DND-41 (cell line): Measurements from ENCODE around the gene RCOR1.

Source experiments
- ATAC-seq: fragments of 200-7000 bp; cut with Tn5 transposase; 3 replicates; pipeline ENCODE4 v1.9.1; 2021; ENCODE audit warnings: low read depth; ENCODE audit not compliant: insufficient read depth
- DNase-seq: peaks from one replicate; pipeline ENCODE4 v3.0.0-alpha.2; 2020
- H2AFZ ChIP-seq: 2 replicates; pipeline ENCODE4 v1.6.0; 2012; ENCODE audit warnings: low read depth, low read length
- H3K27ac ChIP-seq: 2 replicates; pipeline ENCODE4 v1.5.1; 2012; ENCODE audit warnings: low read length, inconsistent platforms
- H3K27me3 ChIP-seq: fragments of 200-600 bp; sonication (generic); 2 replicates; pipeline ENCODE4 v1.6.0; 2012; ENCODE audit warnings: low read length, mild to moderate bottlenecking, inconsistent platforms; ENCODE audit not compliant: insufficient read depth, poor library complexity
- H3K36me3 ChIP-seq: 2 replicates; pipeline ENCODE4 v1.5.1; 2012; ENCODE audit warnings: low read length, inconsistent platforms; ENCODE audit not compliant: insufficient read depth
- H3K4me1 ChIP-seq: 2 replicates; pipeline ENCODE4 v1.5.1; 2012; ENCODE audit warnings: mild to moderate bottlenecking, low read length; ENCODE audit not compliant: insufficient read depth
- H3K4me2 ChIP-seq: 2 replicates; pipeline ENCODE4 v1.6.0; 2012; ENCODE audit warnings: mild to moderate bottlenecking, moderate library complexity, low read length, inconsistent platforms; ENCODE audit not compliant: insufficient read depth
- H3K4me3 ChIP-seq, 2 experiments: fragments of 200-600 bp in 1 of 2; shearing (Covaris generic) in 1 of 2; 2 replicates each; pipeline ENCODE4 v1.5.1; 2012 to 2016; ENCODE audit warnings: inconsistent platforms in 2 of 2, low read length in 2 of 2, mild to moderate bottlenecking in 2 of 2, low read depth in 1 of 2, moderate library complexity in 1 of 2
- H3K79me2 ChIP-seq: 2 replicates; pipeline ENCODE4 v1.6.0; 2012; ENCODE audit warnings: low read length, inconsistent platforms; ENCODE audit not compliant: insufficient read depth
- H3K9ac ChIP-seq: 2 replicates; pipeline ENCODE4 v1.6.0; 2012; ENCODE audit warnings: low read depth, mild to moderate bottlenecking, inconsistent platforms, low read length, moderate library complexity
- H3K9me3 ChIP-seq: 2 replicates; pipeline ENCODE4 v1.5.1; 2012; ENCODE audit warnings: low read length, moderate library complexity, mild to moderate bottlenecking, inconsistent platforms; ENCODE audit not compliant: insufficient read depth, severe bottlenecking
- H4K20me1 ChIP-seq: 2 replicates; pipeline ENCODE4 v1.6.0; 2012; ENCODE audit warnings: low read length; ENCODE audit not compliant: insufficient read depth
- EZH2 ChIP-seq: IDR thresholded peaks from 3 replicates; pipeline ENCODE4 v1.6.1; 2012; ENCODE audit warnings: borderline replicate concordance, low read depth, mild to moderate bottlenecking, moderate library complexity, low read length, inconsistent platforms; ENCODE audit not compliant: severe bottlenecking
- TF ChIP-seq, protein P1 (sequence below): IDR thresholded peaks from 2 replicates; pipeline ENCODE4 v1.5.1; 2012; ENCODE audit warnings: borderline replicate concordance, low read length, moderate library complexity, mild to moderate bottlenecking; ENCODE audit not compliant: poor library complexity, severe bottlenecking; ENCODE audit errors: extremely low read depth

RCOR1 gene

DNA sequence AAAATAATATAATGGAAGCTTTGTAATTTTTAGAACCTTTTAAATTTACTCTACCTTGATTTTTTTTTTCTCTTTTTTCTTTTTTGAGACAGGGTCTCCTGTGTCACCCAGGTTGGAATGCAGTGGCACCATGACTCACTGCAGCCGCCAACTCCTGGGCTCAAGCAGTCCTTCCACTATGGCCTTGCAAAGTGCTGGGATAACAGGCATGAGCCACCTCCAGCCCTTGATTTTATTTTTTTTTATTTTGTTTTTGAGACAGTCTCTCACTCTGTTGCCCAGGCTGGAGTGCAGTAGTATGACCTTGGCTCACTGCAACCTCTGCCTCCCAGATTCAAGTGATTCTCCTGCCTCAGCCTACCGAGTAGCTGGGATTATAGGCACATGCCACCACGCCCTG, 119.5 kb downstream of the RCOR1 start:
- Histone ChIP-seq H3K4me1 (peaks cover 7% of the 10 kb centered on the region), H3K27ac (no peak overlapping the region), H3K4me3 (no peak overlapping the region), H3K9ac (no peak overlapping the region), H3K4me2 (no peak overlapping the region), H2AFZ (no peak overlapping the region), H3K9me3 (no peaks in the 10 kb centered on the region), H4K20me1 (no peaks in the 10 kb centered on the region), H3K36me3 (peaks cover 52% of the 10 kb centered on the region), H3K79me2 (no peaks in the 10 kb centered on the region), H3K27me3 (no peaks in the 10 kb centered on the region)
- ATAC-seq (no peak), DNase-seq (no peak)
- TF ChIP-seq, protein P1, sequence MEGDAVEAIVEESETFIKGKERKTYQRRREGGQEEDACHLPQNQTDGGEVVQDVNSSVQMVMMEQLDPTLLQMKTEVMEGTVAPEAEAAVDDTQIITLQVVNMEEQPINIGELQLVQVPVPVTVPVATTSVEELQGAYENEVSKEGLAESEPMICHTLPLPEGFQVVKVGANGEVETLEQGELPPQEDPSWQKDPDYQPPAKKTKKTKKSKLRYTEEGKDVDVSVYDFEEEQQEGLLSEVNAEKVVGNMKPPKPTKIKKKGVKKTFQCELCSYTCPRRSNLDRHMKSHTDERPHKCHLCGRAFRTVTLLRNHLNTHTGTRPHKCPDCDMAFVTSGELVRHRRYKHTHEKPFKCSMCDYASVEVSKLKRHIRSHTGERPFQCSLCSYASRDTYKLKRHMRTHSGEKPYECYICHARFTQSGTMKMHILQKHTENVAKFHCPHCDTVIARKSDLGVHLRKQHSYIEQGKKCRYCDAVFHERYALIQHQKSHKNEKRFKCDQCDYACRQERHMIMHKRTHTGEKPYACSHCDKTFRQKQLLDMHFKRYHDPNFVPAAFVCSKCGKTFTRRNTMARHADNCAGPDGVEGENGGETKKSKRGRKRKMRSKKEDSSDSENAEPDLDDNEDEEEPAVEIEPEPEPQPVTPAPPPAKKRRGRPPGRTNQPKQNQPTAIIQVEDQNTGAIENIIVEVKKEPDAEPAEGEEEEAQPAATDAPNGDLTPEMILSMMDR, result no peak
- TF ChIP-seq EZH2, result no peak

DNA sequence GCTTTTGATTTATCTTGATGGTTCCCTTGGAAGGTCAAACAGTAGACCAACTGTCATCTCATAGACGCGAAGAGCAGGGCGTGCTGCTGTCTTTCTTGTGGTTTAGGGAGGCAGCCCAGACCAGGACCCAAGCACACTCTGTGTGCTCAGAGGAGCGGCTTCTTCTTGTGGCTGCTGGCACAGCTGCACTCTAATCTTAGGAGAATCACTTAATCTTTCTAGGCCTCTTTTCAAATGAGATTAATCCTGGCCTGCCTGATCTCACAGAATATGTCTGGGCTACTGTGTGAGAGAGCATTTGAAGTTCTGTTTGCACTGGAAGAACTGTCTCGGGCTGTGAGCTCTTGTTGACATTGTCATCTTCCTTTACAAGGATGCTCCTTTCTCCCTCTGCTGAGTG, 124.8 kb downstream of the RCOR1 start:
- H3K79me2 ChIP-seq, result peaks cover 9% of the 10 kb centered on the region
- no peak overlapping the region for H3K4me3 ChIP-seq
- no peaks in the 10 kb centered on the region for H3K9me3 ChIP-seq
- peaks cover 29% of the 10 kb centered on the region for H3K4me1 ChIP-seq
- peak overlapping the region; percentile 83 for H3K27ac ChIP-seq
- H2AFZ ChIP-seq, result no peak overlapping the region
- ATAC-seq, result peak; percentile 99
- 0 out of 2 replicates have a peak, but pooled peaks cover 2% of the 10 kb centered on the region for H4K20me1 ChIP-seq
- peaks cover 42% of the 10 kb centered on the region for H3K36me3 ChIP-seq
- H3K27me3 ChIP-seq, result no peaks in the 10 kb centered on the region
- peak overlapping the region; percentile 37 for H3K9ac ChIP-seq
- H3K4me2 ChIP-seq, result peak overlapping the region; percentile 47
- TF ChIP-seq, protein P1, result no peak
- TF ChIP-seq EZH2, result no peak
- peak; percentile 86 for DNase-seq

DNA sequence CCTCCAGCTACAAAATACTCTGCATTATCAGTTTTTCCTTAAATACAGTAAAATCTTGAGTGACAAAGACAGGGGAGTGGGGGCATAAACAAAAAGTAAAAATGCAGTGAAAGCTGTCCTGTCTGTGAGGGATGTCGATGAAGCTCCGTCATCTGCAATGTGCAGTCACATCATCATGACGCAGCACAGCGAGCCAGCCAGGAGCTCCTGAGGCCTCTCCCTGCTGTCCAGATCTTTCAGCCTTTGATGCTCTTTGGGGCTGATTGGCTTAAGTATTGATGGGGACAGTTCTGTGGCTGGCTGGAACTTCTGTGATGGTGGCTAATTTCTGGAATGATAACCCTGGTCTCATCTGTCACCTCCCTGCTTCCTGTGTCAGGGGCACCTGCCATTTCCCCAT, 130.2 kb downstream of the RCOR1 start:
- H3K27ac ChIP-seq, result no peak overlapping the region
- no peak overlapping the region for H2AFZ ChIP-seq
- 0 out of 2 replicates have a peak, but pooled peaks cover 2% of the 10 kb centered on the region for H4K20me1 ChIP-seq
- H3K36me3 ChIP-seq, result peaks cover 81% of the 10 kb centered on the region
- no peak overlapping the region for H3K4me3 ChIP-seq
- peaks cover 15% of the 10 kb centered on the region for H3K4me1 ChIP-seq
- H3K4me2 ChIP-seq, result no peak overlapping the region
- no peak overlapping the region for H3K9ac ChIP-seq
- DNase-seq, result no peak
- ATAC-seq, result no peak
- TF ChIP-seq, protein P1, result no peak
- no peak for TF ChIP-seq EZH2
- H3K79me2 ChIP-seq, result peaks cover 9% of the 10 kb centered on the region
- H3K9me3 ChIP-seq, result no peaks in the 10 kb centered on the region
- H3K27me3 ChIP-seq, result no peaks in the 10 kb centered on the region

DNA sequence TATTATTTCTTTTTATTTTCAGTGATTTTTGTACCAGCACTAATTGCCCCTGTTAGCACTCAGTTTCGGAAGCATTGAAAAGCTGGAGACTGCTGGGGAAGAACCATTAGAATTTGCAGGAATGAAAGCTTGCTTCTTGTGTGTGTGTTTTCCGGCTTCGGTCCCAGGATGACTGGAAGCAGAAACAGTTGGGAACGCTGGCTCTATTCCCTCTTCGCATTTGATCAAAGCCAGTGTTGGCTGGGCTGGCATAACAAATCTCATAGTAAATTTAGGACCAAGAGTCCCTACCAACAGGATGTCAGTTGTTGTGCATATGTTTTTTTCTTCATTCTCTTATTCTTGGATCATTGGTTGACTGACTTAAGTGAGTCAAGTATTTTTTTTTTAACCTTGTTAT, 131.2 kb downstream of the RCOR1 start:
- peaks cover 7% of the 10 kb centered on the region for H3K79me2 ChIP-seq
- TF ChIP-seq, protein P1, result no peak
- no peak for TF ChIP-seq EZH2
- H3K4me3 ChIP-seq, result no peak overlapping the region
- H3K9ac ChIP-seq, result no peak overlapping the region
- H3K9me3 ChIP-seq, result no peaks in the 10 kb centered on the region
- no peaks in the 10 kb centered on the region for H3K27me3 ChIP-seq
- H3K27ac ChIP-seq, result no peak overlapping the region
- DNase-seq, result no peak
- peaks cover 90% of the 10 kb centered on the region for H3K36me3 ChIP-seq
- H3K4me2 ChIP-seq, result no peak overlapping the region
- peaks cover 5% of the 10 kb centered on the region for H3K4me1 ChIP-seq
- H4K20me1 ChIP-seq, result no peaks in the 10 kb centered on the region
- no peak overlapping the region for H2AFZ ChIP-seq
- no peak for ATAC-seq
